KOPT-K1 (cell line): ENCODE measurements around the gene NKX1-1.
"Not testable (repeated sequence)": the region's sequence is repeated elsewhere in the genome, so short reads cannot be mapped to it uniquely, and the experiment has no call there.

Source experiments
- H3K27ac ChIP-seq: fragments of 200-600 bp; sonication (generic); 2 replicates; pipeline ENCODE4 v1.5.1; 2016; ENCODE audit warnings: antibody characterized with exemption, mild to moderate bottlenecking, low read depth, low read length; ENCODE audit not compliant: poor library complexity, severe bottlenecking
- H3K36me3 ChIP-seq: fragments of 200-600 bp; sonication (generic); 2 replicates; pipeline ENCODE4 v1.5.1; 2017; ENCODE audit warnings: antibody characterized with exemption, mild to moderate bottlenecking, low read length, moderate library complexity; ENCODE audit not compliant: insufficient read depth
- H3K9me3 ChIP-seq: fragments of 200-600 bp; sonication (generic); 2 replicates; pipeline ENCODE4 v1.5.1; 2017; ENCODE audit warnings: antibody characterized with exemption, low read length, mild to moderate bottlenecking; ENCODE audit not compliant: insufficient read depth, poor library complexity, severe bottlenecking

NKX1-1 gene

DNA sequence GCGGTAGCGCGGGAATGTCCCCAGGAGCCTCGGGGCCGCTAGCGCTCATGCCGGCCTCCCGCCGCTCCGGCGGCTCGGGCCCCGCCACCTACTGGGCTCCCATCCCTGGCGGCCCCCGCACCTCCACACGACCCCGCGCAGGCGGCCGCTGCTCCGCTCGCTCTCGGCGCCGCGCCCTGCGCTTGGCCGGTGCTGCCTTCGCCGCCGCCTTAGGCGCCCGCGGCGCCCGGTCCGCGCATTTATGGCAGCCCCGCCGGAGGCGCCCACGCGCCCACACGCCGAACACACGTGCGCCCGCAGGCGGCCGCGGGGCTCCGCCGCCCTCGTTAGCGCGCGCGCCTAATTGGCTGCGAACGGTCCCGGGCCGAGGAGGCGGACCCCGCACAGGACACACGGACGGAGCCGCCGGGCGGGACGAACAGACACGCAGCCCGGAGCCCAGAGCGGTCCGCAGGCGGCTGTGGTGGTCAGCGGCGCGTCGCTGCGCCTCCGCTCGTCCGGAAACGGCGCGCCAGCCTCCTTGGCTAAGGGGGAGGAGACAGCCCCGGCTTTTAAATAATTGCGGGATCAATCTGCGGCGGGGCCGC, at the start of gene NKX1-1:
Gene NKX1-1 (minus strand): TSS at position 49 of the 587 bp plus-strand sequence. CDS start 0 bp downstream, at position 49.
- Histone ChIP-seq H3K36me3 (no peaks in the 10 kb centered on the region), H3K27ac (no peak within 1 kb of the TSS), H3K9me3 (peaks cover 51% of the 10 kb centered on the region)

DNA sequence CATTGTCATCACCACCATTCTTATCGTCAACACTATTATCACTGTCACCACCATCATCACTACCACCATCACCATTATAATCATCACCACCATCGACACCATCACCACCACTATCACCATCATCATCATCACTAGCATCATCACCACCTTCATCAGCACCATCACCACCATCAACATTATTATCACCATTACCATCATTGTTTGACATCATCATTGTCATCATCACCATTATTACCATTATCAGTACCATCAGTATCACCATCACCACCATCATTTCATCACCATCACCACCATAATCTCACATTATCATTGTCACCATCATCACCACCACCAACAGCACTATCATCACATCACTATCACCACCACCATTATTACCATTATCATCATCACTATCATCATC, 47.5 kb upstream of the NKX1-1 start:
- H3K9me3 ChIP-seq, result no peaks in the 10 kb centered on the region
- no peaks in the 10 kb centered on the region for H3K36me3 ChIP-seq
- H3K27ac ChIP-seq, result no peak overlapping the region

- Histone ChIP-seq H3K36me3 (no peaks in the 10 kb centered on the region), H3K27ac (no peak overlapping the region), H3K9me3 (no peaks in the 10 kb centered on the region)
Observed at GRCh38 chr4:1452431-1453051, 46.3 kb upstream of the NKX1-1 start.

- Histone ChIP-seq H3K36me3 (no peaks in the 10 kb centered on the region), H3K9me3 (no peaks in the 10 kb centered on the region), H3K27ac (no peak overlapping the region)
Observed at GRCh38 chr4:1451752-1452122, 45.5 kb upstream of the NKX1-1 start.

GRCh38 chr4:1451106-1451751, 45.0 kb upstream of the NKX1-1 start:
- H3K9me3 ChIP-seq, result no peaks in the 10 kb centered on the region
- no peaks in the 10 kb centered on the region for H3K36me3 ChIP-seq
- no peak overlapping the region for H3K27ac ChIP-seq

DNA sequence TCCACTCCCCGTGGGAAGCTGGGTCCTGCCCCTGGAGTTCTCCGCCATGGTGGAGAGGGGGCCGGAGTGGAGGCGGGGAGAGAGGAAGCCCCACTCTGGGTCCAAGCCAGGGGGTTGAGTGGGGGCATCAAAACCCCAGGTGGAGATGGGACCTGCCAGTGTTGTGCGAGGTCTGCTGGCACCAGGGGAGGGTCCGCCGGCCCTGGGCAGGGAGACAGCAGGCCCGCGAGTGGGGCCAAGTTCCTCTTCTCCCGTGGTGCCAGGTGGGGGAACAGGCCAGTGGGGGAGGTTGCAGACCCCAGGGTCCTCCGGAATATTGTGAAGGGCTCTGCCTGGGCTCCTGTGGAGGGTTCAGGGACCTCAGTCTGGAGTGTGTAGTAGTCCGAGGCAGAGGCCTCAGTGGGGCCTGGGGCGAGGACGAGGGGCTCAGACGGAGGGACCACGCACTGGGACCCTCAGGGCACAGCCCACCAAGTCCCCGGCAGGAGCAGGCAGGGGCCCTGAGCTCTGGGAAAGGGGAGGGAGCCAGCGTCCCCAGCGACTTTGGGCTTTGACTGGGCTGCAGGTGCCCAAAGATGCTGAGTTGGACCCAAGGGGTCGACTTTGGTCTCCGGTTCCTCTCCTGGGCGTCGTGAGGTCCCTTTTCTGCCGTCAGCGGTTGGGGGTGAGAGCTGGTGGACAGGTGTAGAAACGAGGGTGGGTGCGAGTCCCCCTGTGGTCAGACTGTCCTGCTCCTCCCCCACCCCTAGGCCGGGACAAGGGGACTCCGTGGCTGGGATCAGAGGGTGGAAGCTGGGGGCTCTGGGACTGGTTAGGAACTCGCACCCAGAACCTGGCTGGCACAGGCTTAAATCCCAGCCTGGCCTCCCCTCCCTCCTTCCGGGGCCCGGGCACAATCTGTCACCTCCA, 43.8 kb upstream of the NKX1-1 start:
- Histone ChIP-seq H3K9me3 (no peaks in the 10 kb centered on the region), H3K27ac (no peak overlapping the region), H3K36me3 (no peaks in the 10 kb centered on the region)

GRCh38 chr4:1449475-1449832, 43.2 kb upstream of the NKX1-1 start:
- Histone ChIP-seq H3K36me3 (no peaks in the 10 kb centered on the region), H3K9me3 (no peaks in the 10 kb centered on the region), H3K27ac (no peak overlapping the region)

DNA sequence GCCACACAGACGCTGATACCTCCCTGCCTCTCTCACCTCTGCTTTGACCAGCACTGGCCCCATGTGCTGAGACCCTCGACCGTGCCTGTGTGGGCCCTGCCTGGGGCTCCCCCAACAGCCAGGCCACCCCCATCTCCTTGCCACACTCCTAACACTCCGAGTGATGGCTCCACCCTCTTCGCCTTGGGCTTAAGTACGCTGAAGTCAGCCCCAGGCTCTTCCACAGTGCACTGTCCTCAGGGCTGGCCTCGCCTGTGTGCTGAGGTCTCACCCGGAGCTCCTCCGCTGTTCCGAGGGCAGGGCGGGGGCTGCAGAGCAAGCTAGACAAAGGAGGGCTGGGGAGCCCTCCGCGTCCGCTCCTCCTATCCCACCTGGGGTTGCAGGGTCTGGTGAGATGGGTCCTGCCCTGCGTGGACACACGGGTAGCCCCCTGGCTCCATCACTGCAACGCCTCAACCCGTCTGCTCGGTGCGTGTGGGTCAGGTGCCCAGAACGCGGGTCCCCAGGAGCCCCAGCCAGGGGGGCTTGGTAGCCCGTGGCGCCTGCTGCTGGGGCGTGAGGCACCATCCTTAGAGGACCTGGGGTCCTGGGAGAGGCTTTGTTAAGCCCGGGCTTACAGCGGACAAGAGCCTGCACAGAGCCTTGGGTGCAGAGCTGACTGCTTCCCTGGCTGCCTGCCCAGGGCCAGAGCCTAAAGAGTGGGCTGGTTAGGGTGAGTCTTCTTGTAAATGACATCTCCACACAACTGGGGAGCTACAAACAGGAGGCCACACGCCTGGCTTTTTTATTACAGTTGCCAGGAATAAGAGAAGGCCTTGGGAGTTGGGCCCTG, 42.6 kb upstream of the NKX1-1 start:
- no peaks in the 10 kb centered on the region for H3K36me3 ChIP-seq
- no peak overlapping the region for H3K27ac ChIP-seq
- H3K9me3 ChIP-seq, result no peaks in the 10 kb centered on the region

DNA sequence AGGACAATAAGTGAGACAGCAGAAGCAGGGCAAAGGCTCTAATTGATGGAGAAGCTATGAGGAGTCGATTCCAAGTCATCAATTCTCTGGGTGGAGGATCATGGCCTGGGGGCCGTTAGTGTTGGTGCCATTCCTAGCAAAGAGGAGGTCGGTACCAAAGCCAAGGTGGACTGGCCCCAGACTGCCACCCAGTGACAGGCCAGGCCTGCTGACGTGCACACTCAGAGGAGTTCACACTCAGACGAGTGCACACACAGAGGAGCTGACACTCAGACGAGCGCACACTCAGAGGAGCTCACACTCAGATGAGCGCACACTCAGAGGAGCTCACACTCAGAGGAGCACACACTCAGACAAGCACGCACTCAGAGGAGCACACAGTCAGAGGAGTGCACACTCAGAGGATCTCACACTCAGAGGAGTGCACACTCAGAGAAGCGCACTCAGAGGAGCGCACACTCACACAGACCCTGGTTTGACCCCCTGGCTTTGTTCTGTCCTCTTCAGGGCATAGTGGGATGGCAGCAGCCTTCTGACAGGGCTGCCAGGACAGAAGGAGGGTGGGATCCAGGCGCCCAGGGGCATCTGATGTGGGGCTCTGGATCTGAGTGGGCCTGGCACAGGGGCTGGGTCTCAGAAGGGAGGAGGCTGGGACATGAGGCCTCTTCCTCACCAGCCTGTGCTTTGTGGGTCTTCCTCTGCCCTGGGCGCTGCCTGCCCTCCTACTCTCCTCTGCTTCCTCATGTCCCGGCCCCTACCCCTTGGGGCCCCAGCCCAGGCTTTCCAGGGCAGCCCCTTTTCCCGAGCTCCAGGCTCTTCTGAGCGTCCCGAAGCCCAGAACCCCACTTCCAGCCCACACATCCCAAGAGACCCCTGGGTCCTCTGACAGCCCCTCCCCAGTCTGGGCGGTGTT, 41.7 kb upstream of the NKX1-1 start:
- Histone ChIP-seq H3K9me3 (no peaks in the 10 kb centered on the region), H3K36me3 (no peaks in the 10 kb centered on the region), H3K27ac (no peak overlapping the region)

DNA sequence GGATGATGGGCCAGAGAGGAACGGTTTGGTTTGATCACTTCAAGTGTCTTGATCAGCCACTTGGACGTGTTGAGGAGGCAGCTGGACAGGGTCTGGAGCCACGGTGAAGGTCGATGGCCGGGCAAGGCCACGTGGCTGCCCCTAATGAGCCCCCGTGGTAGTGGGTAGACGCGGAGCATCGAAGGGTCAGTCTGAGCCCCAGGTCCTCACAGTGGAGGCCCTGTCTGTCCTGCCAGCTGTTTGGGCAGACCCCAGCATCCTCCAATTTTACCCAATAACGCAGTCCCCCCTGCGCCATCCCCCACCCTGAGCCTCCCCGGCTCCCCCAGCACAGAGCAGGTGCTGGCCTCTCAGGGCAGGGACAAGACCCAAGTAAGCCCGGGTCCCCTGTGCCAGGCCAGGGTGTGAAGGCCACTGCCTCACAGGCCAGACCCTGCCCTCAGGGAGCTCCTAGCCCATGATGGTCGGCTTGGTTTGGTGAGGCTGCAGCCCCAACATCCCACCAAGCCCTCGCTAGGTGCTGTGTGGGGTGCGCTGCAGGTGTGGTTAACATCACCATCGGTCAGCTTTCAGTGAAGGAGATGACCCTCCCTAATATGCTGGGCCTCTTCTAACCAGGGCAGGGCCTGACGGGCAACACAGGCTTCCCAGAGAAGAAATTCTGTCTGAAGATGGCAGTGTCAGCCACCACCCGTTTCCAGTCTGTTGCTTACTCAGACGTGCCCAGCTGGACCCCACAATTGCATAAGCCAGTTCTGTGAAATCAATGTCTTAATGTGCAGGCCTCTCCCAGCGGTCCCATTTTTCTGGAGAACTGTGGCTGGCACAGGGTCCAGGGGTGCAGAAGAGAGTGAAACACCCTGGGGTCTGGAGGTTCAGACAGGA, 40.5 kb upstream of the NKX1-1 start:
- Histone ChIP-seq H3K27ac (no peak overlapping the region), H3K36me3 (no peaks in the 10 kb centered on the region), H3K9me3 (no peaks in the 10 kb centered on the region)

GRCh38 chr4:1445716-1446445, 39.6 kb upstream of the NKX1-1 start:
- no peaks in the 10 kb centered on the region for H3K36me3 ChIP-seq
- no peaks in the 10 kb centered on the region for H3K9me3 ChIP-seq
- H3K27ac ChIP-seq, result no peak overlapping the region

GRCh38 chr4:1443688-1444172, 37.5 kb upstream of the NKX1-1 start:
- H3K9me3 ChIP-seq, H3K27ac ChIP-seq, H3K36me3 ChIP-seq: not testable (repeated sequence)
